A549 (cell line): ENCODE data around the gene MYOD1. TPM values are rescaled to one million over a fixed set of nuclear protein-coding genes. Genes with fewer than 3 reads are reported as not detected.
A peak's percentile ranks its signal among the peaks of the same experiment; 100 is the strongest.

ENCODE experiments used
- ATAC-seq, 2 experiments: fragments of 200-7000 bp in 1 of 2; fragments of >200 bp in 1 of 2; cut with Nextera tagmentation in 1 of 2; cut with Tn5 transposase in 1 of 2; 3 replicates each; pipeline versions ENCODE4 v1.8.0 to v1.9.1; 2018 to 2020; ENCODE audit warnings: mild to moderate bottlenecking in 1 of 2, moderate library complexity in 1 of 2
- CTCF ChIA-PET: fragments of 300-600 bp; sonication (Branson Sonifier 250); formaldehyde crosslinking; extraction: SDS; loops from one replicate; lab custom pipeline; 2021; ENCODE audit warnings: antibody characterized with exemption, inconsistent platforms; lab: Yijun Ruan, JAX
- POLR2A ChIA-PET: fragments of 350-600 bp; formaldehyde crosslinking; extraction: SDS; loops from one replicate; lab custom pipeline; 2021; ENCODE audit warnings: antibody characterized with exemption, inconsistent platforms; lab: Yijun Ruan, JAX
- DNase-seq, 2 experiments: peaks; one replicate each; pipeline versions ENCODE4 v3.0.0 to v3.0.0-alpha.2; 2011 to 2016; ENCODE audit warnings: low read depth in 1 of 2, low spot score in 1 of 2
- FAIRE-seq: peaks from 2 replicates; lab custom pipeline; 2011; peaks lifted over from hg19 to GRCh38; lab: Jason Lieb, UNC
- H3K27ac ChIP-seq, 2 experiments: fragments of >200 bp; sonication (Bioruptor Twin); formaldehyde crosslinking; 3 replicates each; pipeline ENCODE4 v1.5.1; 2016 to 2017
- H3K4me1 ChIP-seq: fragments of >200 bp; sonication (Bioruptor Twin); formaldehyde crosslinking; 3 replicates; pipeline ENCODE4 v1.6.1; 2016
- H3K4me2 ChIP-seq: fragments of >200 bp; sonication (Bioruptor Twin); formaldehyde crosslinking; 3 replicates; pipeline ENCODE4 v1.6.1; 2016
- H3K4me3 ChIP-seq: fragments of >200 bp; sonication (Bioruptor Twin); formaldehyde crosslinking; 3 replicates; pipeline ENCODE4 v1.5.1; 2016
- H3K9me3 ChIP-seq: fragments of >200 bp; sonication (Bioruptor Twin); formaldehyde crosslinking; 3 replicates; pipeline ENCODE4 v1.6.1; 2016
- CBX2 ChIP-seq: fragments of 200-600 bp; sonication (generic); IDR thresholded peaks from 2 replicates; pipeline ENCODE4 v1.6.1; 2016; ENCODE audit warnings: low read depth, mild to moderate bottlenecking, borderline replicate concordance
- CEBPB ChIP-seq, 2 experiments: fragments of >200 bp in 1 of 2; sonication (Bioruptor Twin) in 1 of 2; formaldehyde crosslinking in 1 of 2; IDR thresholded peaks; 2 replicates each; pipeline ENCODE4 v1.6.1; 2012 to 2016
- CHD4 ChIP-seq: fragments of 200-600 bp; sonication (generic); IDR thresholded peaks from 2 replicates; pipeline ENCODE4 v1.6.1; 2016; ENCODE audit warnings: antibody characterized with exemption, mild to moderate bottlenecking, borderline replicate concordance
- E2F6 ChIP-seq: IDR thresholded peaks from 2 replicates; pipeline ENCODE4 v1.6.1; 2012; ENCODE audit warnings: low read depth, borderline replicate concordance
- EHF ChIP-seq: fragments of 250-450 bp; sonication (Bioruptor Pico); IDR thresholded peaks from 2 replicates; pipeline ENCODE4 v1.5.0; 2020; ENCODE audit warnings: mild to moderate bottlenecking
- EHMT2 ChIP-seq: fragments of 200-600 bp; sonication (generic); IDR thresholded peaks from 2 replicates; pipeline ENCODE4 v1.6.1; 2016; ENCODE audit warnings: antibody characterized with exemption, low read depth, mild to moderate bottlenecking, moderate library complexity
- ELK1 ChIP-seq: fragments of 150-350 bp; IDR thresholded peaks from 2 replicates; pipeline ENCODE4 v1.6.1; 2014; ENCODE audit warnings: low read depth, mild to moderate bottlenecking, low read length
- FOSB ChIP-seq: fragments of 250-450 bp; sonication (Bioruptor Pico); IDR thresholded peaks from 2 replicates; pipeline ENCODE4 v1.5.0; 2020; ENCODE audit warnings: mild to moderate bottlenecking, moderate library complexity
- HOXB13 ChIP-seq: fragments of 250-450 bp; sonication (Bioruptor Pico); IDR thresholded peaks from 2 replicates; pipeline ENCODE4 v1.5.0; 2020; ENCODE audit warnings: low read depth, mild to moderate bottlenecking, moderate library complexity
- JUN ChIP-seq, 2 experiments: fragments of >200 bp; sonication (Bioruptor Twin); formaldehyde crosslinking; IDR thresholded peaks; 2 replicates in 1 of 2; 3 replicates in 1 of 2; pipeline ENCODE4 v1.6.1; 2016 to 2017
- MAFK ChIP-seq: fragments of 450-650 bp; IDR thresholded peaks from 2 replicates; pipeline ENCODE4 v1.6.1; 2014; ENCODE audit not compliant: partially characterized antibody
- MAZ ChIP-seq: fragments of 150-350 bp; IDR thresholded peaks from 2 replicates; pipeline ENCODE4 v1.6.1; 2014; ENCODE audit warnings: antibody characterized with exemption, low read depth, low read length, borderline replicate concordance
- NPAS2 ChIP-seq: fragments of 250-450 bp; sonication (Bioruptor Pico); IDR thresholded peaks from 2 replicates; pipeline ENCODE4 v1.8.0; 2022; ENCODE audit warnings: mild to moderate bottlenecking, moderate library complexity, borderline replicate concordance
- NR3C1 ChIP-seq: fragments of >200 bp; sonication (Bioruptor Twin); formaldehyde crosslinking; IDR thresholded peaks from 3 replicates; pipeline ENCODE4 v1.6.1; 2017
- PBX3 ChIP-seq: IDR thresholded peaks from 2 replicates; pipeline ENCODE4 v1.6.1; 2012
- RAD21 ChIP-seq, 2 experiments: fragments of >200 bp in 1 of 2; sonication (Bioruptor Twin) in 1 of 2; formaldehyde crosslinking in 1 of 2; IDR thresholded peaks in 1 of 2; conservative IDR thresholded peaks in 1 of 2; 2 replicates in 1 of 2; 3 replicates in 1 of 2; pipeline ENCODE4 v1.6.1; 2012 to 2018; ENCODE audit warnings: inconsistent platforms in 1 of 2
- RARB ChIP-seq: fragments of 250-450 bp; sonication (Bioruptor Pico); IDR thresholded peaks from 2 replicates; pipeline ENCODE4 v1.8.0; 2021; ENCODE audit warnings: mild to moderate bottlenecking, moderate library complexity
- RCOR1 ChIP-seq: fragments of 150-350 bp; IDR thresholded peaks from 2 replicates; pipeline ENCODE4 v1.6.1; 2014; ENCODE audit warnings: antibody characterized with exemption, low read length, low read depth
- RNF2 ChIP-seq: fragments of 200-600 bp; sonication (generic); IDR thresholded peaks from 2 replicates; pipeline ENCODE4 v1.6.1; 2016; ENCODE audit warnings: low read depth, mild to moderate bottlenecking, antibody characterized with exemption, moderate library complexity, borderline replicate concordance
- SMC3 ChIP-seq: fragments of >200 bp; sonication (Bioruptor Twin); formaldehyde crosslinking; IDR thresholded peaks from 3 replicates; pipeline ENCODE4 v1.6.1; 2018; ENCODE audit warnings: inconsistent platforms
- TFCP2L1 ChIP-seq: fragments of 250-450 bp; sonication (Bioruptor Pico); IDR thresholded peaks from 2 replicates; pipeline ENCODE4 v1.5.0; 2021; ENCODE audit warnings: mild to moderate bottlenecking
- TP53 ChIP-seq: fragments of 250-450 bp; sonication (Bioruptor Pico); IDR thresholded peaks from 2 replicates; pipeline ENCODE4 v1.5.0; 2021; ENCODE audit warnings: mild to moderate bottlenecking, moderate library complexity
- ZNF302 ChIP-seq: fragments of 250-450 bp; sonication (Bioruptor Pico); IDR thresholded peaks from 2 replicates; pipeline ENCODE4 v1.9.0; 2021; ENCODE audit warnings: inconsistent platforms, mild to moderate bottlenecking, moderate library complexity
- ZSCAN20 ChIP-seq: fragments of 250-450 bp; sonication (Bioruptor Pico); IDR thresholded peaks from 2 replicates; pipeline ENCODE4 v1.8.0; 2022; ENCODE audit warnings: mild to moderate bottlenecking, moderate library complexity
- WGBS: methylation state at CpG from one replicate; pipeline ENCODE4 v1.1.6; 2017; ENCODE audit errors: missing lambda C conversion rate; 5-methylcytosine and 5-hydroxymethylcytosine counted together
- polyA plus RNA-seq, 4 experiments: library from polyadenylated mRNA; depleted of rRNA in 3 of 4; stranded (reverse); fragments of >200 nt; fragmentation: RNase III in 1 of 4; extraction: RNeasy Plus Mini Kit Qiagen cat#74134 plus additional on column Dnase treatment in 1 of 4; gene quantifications; 2 replicates in 3 of 4; 3 replicates in 1 of 4; pipeline ENCODE4 v1.2.3, GENCODE V29; 2011 to 2017
- TF ChIP-seq, protein P1 (sequence below): fragments of >200 bp; sonication (Bioruptor Twin); formaldehyde crosslinking; IDR thresholded peaks from 3 replicates; pipeline ENCODE4 v1.6.1; 2016

Gene MYOD1
- polyA plus RNA-seq, 2 of the 4 experiments (the other 2 are of a cell fraction), result not detected

GRCh38 chr11:17722000-17722643 is 2.8 kb downstream of the MYOD1 start (continued):
- TF ChIP-seq RCOR1, result no peak
- TF ChIP-seq JUN (IDR thresholded peaks at IDR 0.05), result no peak
- TF ChIP-seq FOSB, result no peak
- TF ChIP-seq RNF2, result no peak
- TF ChIP-seq HOXB13 (CRISPR knock-in tag), result no peak
- peak in 1 of 2 experiments; percentile 48; a peak in 2 of 5 replicates for TF ChIP-seq RAD21 (conservative IDR thresholded peaks at IDR 0.05 in 1 of 2, IDR thresholded peaks at IDR 0.05 in 1 of 2)
- TF ChIP-seq E2F6, result no peak
- no peak for TF ChIP-seq EHMT2
- TF ChIP-seq SMC3, result 0 out of 3 replicates have a peak, but pooled peaks have one; percentile 15

- Histone ChIP-seq H3K4me2 (no peak overlapping the region), H3K4me3 (no peak overlapping the region), H3K9me3 (no peaks in the 10 kb centered on the region), H3K4me1 (peaks cover 15% of the 10 kb centered on the region; the same call in 2 of the 3 replicates), H3K27ac (no peak overlapping the region)
- ATAC-seq (no peak), FAIRE-seq (no peak), DNase-seq (no peak)
- no peak for TF ChIP-seq ELK1
- TF ChIP-seq TP53 (CRISPR knock-in tag), result no peak
- TF ChIP-seq CHD4, result no peak
- no peak for TF ChIP-seq TFCP2L1 (CRISPR knock-in tag)
- TF ChIP-seq ZSCAN20 (CRISPR knock-in tag), result no peak
- TF ChIP-seq, protein P1, sequence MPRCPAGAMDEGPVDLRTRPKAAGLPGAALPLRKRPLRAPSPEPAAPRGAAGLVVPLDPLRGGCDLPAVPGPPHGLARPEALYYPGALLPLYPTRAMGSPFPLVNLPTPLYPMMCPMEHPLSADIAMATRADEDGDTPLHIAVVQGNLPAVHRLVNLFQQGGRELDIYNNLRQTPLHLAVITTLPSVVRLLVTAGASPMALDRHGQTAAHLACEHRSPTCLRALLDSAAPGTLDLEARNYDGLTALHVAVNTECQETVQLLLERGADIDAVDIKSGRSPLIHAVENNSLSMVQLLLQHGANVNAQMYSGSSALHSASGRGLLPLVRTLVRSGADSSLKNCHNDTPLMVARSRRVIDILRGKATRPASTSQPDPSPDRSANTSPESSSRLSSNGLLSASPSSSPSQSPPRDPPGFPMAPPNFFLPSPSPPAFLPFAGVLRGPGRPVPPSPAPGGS, result no peak
- TF ChIP-seq SMC3, result no peak
- ChIA-PET CTCF (interaction anchor here (1.1 to 10.4 kb wide), 3 partner anchors 8 to 255 kb away, joined by 3 to 85 read pairs (median 10); partner anchors contain the start of gene KCNC1), POLR2A (no interaction called here)
- WGBS, result 24% methylated on average over 10 of the region's 10 CpGs
Measured at GRCh38 chr11:17724020-17724908, 4.9 kb downstream of the MYOD1 start.

DNA sequence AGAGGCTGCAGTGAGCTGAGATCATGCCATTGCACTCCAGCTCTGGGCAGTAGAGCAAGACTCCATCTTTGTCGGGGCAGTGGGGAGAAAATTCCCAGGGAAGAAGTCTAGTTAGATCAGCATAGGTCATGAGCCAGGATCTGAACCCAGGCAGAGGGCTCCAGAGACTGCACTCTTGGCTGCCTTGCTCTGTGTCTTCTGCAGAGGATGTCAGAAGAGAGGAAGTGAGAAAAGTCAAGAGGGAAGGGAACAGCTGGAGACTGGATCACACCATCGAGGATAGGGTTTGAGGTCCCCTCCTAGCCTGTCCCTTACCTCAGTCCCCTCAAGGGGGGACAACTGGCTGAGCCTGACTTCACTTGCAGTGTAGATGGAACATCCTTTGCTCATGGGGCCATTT is 5.8 kb downstream of the MYOD1 start:
- Histone ChIP-seq H3K4me2 (no peak overlapping the region), H3K9me3 (no peaks in the 10 kb centered on the region), H3K27ac (no peak overlapping the region), H3K4me1 (peaks cover 13% of the 10 kb centered on the region; the same call in 2 of the 3 replicates), H3K4me3 (no peak overlapping the region)
- POLR2A ChIA-PET, result no interaction called here
- DNase-seq (no peak), FAIRE-seq (no peak), ATAC-seq (no peak)
- CTCF ChIA-PET, result interaction anchor here (0.6 to 1.6 kb wide), 4 partner anchors 9 to 254 kb away, joined by 3 to 10 read pairs (median 3); no protein-coding TSS in a partner anchor
- TF ChIP-seq EHF (CRISPR knock-in tag) (no peak), CHD4 (no peak), RARB (CRISPR knock-in tag) (no peak), PBX3 (no peak), RCOR1 (no peak), NPAS2 (CRISPR knock-in tag) (no peak), MAZ (no peak), MAFK (no peak), NR3C1 (no peak), CEBPB (IDR thresholded peaks at IDR 0.05) (no peak), CBX2 (no peak), EHMT2 (no peak), FOSB (no peak), SMC3 (no peak), ZNF302 (CRISPR knock-in tag) (no peak)
- 40% methylated on average over 2 of the region's 2 CpGs for whole genome bisulfite sequencing
